ENCODE results near the gene RTN4R. TPM values are rescaled to one million over a fixed set of nuclear protein-coding genes. Genes with fewer than 3 reads are reported as not detected.
A peak's percentile ranks its signal among the peaks of the same experiment; 100 is the strongest.

RTN4R gene
- total and polyA plus RNA-seq, 9 of the 15 experiments (the other 6 are each of a cell fraction or from before 2014, with no cell fraction given): 0.04 to 2.8 (median 1.4) TPM; not detected in 3

DNA sequence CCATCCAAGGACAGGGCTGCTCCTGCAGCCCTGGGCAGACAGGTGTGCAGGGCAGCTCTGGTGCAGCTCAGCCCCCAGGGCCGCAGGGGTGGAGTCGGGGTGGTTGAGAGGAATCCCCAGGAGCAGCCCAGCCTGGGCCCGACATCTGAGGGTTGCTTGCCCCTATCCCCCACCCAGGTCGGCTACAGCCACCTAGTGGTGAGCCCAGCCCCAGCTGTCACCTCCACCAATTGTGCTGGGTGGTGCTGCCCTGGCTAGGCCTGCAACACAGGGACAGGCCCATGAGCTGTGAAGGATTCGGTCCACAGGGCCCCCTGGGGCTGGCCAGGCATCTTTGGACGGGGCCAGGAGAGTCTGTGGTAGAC is 29.6 kb downstream of the RTN4R start (continued):
- TF ChIP-seq SRF (CRISPR knock-in tag; IDR thresholded peaks at IDR 0.05) (peak in 1 of 2 experiments; percentile 12; a peak in 1 of 4 replicates), SMC3 (conservative IDR thresholded peaks at IDR 0.05; ENCODE audit: insufficient read depth, low read depth, low read length) (peak; percentile 98), HDAC2 (IDR thresholded peaks at IDR 0.05) (no peak), JUN (IDR thresholded peaks at IDR 0.05; ENCODE audit: borderline replicate concordance, low read depth, low read length) (peak; percentile 53; the same call in 1 of the 2 replicates), JUN (CRISPR knock-in tag; IDR thresholded peaks at IDR 0.05; ENCODE audit: borderline replicate concordance) (no peak), CTBP1 (IDR thresholded peaks at IDR 0.05; ENCODE audit: borderline replicate concordance) (peak; percentile 88), ZNF583 (CRISPR knock-in tag; IDR thresholded peaks at IDR 0.05) (0 out of 2 replicates have a peak, but pooled peaks have one; percentile 15), DMBX1 (CRISPR knock-in tag; IDR thresholded peaks at IDR 0.05; ENCODE audit: borderline replicate concordance) (no peak), SNRNP70 (optimal IDR thresholded peaks at IDR 0.05; ENCODE audit: low read depth, low read length) (no peak), MAFK (IDR thresholded peaks at IDR 0.05; ENCODE audit: low read length) (no peak; the same call in 1 of the 2 replicates), HIVEP1 (CRISPR knock-in tag; IDR thresholded peaks at IDR 0.05) (0 out of 2 replicates have a peak, but pooled peaks have one; percentile 21), RCOR1 (IDR thresholded peaks at IDR 0.05; ENCODE audit: borderline replicate concordance in 1 of 2, low read depth in 2 of 2, low read length in 2 of 2) (peak; percentile 11 to 69; a peak in 2 of 4 replicates), ERF (CRISPR knock-in tag; IDR thresholded peaks at IDR 0.05) (0 out of 2 replicates have a peak, but pooled peaks have one; percentile 19), ZFP36 (IDR thresholded peaks at IDR 0.05; ENCODE audit: low read depth, low read length, partially characterized antibody) (peak; percentile 35), GABPA (tag; conservative IDR thresholded peaks at IDR 0.05; ENCODE audit: low read depth) (no peak), ZNF384 (IDR thresholded peaks at IDR 0.05; ENCODE audit: low read depth, low read length) (0 out of 2 replicates have a peak, but pooled peaks have one; percentile 42), JUND (IDR thresholded peaks at IDR 0.05; ENCODE audit: borderline replicate concordance, low read depth, low read length) (peak; percentile 60), JUND (tag; IDR thresholded peaks at IDR 0.05; ENCODE audit: borderline replicate concordance, low read depth, low read length) (no peak; the same call in 2 of the 3 replicates), ZC3H11A (IDR thresholded peaks at IDR 0.05; ENCODE audit: low read depth, low read length) (peak; percentile 9; the same call in 1 of the 2 replicates), NFXL1 (CRISPR knock-in tag; IDR thresholded peaks at IDR 0.05) (no peak), ZBTB7A (IDR thresholded peaks at IDR 0.05; ENCODE audit: borderline replicate concordance, control insufficient read depth, low read depth, low read length) (0 out of 2 replicates have a peak, but pooled peaks have one; percentile 17), TEAD1 (CRISPR knock-in tag; IDR thresholded peaks at IDR 0.05) (no peak), FOXJ2 (tag; IDR thresholded peaks at IDR 0.05) (no peak)
- TF ChIP-seq, protein P1, sequence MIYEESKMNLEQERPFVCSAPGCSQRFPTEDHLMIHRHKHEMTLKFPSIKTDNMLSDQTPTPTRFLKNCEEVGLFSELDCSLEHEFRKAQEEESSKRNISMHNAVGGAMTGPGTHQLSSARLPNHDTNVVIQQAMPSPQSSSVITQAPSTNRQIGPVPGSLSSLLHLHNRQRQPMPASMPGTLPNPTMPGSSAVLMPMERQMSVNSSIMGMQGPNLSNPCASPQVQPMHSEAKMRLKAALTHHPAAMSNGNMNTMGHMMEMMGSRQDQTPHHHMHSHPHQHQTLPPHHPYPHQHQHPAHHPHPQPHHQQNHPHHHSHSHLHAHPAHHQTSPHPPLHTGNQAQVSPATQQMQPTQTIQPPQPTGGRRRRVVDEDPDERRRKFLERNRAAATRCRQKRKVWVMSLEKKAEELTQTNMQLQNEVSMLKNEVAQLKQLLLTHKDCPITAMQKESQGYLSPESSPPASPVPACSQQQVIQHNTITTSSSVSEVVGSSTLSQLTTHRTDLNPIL (CRISPR knock-in tag; IDR thresholded peaks at IDR 0.05): no peak
- TF ChIP-seq, protein P2, sequence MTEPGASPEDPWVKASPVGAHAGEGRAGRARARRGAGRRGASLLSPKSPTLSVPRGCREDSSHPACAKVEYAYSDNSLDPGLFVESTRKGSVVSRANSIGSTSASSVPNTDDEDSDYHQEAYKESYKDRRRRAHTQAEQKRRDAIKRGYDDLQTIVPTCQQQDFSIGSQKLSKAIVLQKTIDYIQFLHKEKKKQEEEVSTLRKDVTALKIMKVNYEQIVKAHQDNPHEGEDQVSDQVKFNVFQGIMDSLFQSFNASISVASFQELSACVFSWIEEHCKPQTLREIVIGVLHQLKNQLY (CRISPR knock-in tag; conservative IDR thresholded peaks at IDR 0.05): peak in 1 of 2 experiments; percentile 77; a peak in 1 of 4 replicates

Data from K562 (cell line).